ENCODE data around the gene BPIFB2. TPM values are rescaled to one million over a fixed set of nuclear protein-coding genes. Genes with fewer than 3 reads are reported as not detected.
"Not testable (repeated sequence)": the region's sequence is repeated elsewhere in the genome, so short reads cannot be mapped to it uniquely, and the experiment has no call there.

Gene BPIFB2
- total RNA-seq, 1 donor from 2014 or later: not detected

DNA sequence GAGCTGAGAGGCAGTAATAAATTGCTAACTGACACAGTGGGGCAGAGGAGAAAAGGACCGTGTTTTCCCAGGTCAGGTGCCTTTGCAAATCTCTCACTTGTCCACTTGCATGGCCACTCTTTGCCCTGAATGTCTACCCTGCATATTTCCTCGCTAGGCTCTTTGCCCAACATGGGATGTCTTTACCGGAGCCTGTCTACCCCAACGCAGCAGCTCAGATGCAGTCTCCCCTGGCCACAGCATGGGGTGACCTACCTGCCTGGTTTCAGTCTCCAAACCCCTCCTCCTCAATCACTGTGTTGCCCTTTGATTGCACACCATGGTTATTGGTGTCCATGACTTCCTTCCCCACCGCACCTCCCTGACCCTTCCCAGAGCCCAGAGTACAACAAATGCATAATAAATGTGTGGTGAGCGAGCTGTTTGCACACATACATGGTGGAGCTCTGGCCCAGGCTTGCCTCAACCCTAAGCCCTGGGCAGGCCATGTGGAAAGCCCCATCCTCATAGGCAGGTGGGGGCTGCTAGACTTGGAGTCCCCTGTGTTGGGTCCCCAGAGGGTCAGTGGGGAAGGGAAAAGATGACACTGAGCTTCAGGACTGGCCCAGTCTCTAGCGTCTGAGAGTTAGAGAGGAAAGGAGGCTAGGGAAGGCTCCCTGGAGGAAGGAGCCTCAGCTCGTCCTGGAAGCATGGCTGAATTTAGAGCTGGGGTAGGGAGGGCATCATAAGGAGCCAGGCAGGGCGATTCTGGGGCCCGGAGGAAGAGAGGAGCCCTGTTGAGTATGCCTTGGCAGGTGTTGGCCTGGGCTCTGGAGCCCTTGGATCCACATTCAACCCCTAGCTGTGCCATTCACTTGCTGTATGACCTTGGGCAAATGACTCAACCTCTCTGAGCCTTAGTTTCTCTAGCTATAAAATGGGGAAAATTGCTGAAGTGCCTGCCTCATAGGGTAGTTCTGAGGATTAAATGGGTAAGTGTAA lies 19.6 kb downstream of the BPIFB2 start:
- intact Hi-C loops (cut with DNase I): no loop called here

DNA sequence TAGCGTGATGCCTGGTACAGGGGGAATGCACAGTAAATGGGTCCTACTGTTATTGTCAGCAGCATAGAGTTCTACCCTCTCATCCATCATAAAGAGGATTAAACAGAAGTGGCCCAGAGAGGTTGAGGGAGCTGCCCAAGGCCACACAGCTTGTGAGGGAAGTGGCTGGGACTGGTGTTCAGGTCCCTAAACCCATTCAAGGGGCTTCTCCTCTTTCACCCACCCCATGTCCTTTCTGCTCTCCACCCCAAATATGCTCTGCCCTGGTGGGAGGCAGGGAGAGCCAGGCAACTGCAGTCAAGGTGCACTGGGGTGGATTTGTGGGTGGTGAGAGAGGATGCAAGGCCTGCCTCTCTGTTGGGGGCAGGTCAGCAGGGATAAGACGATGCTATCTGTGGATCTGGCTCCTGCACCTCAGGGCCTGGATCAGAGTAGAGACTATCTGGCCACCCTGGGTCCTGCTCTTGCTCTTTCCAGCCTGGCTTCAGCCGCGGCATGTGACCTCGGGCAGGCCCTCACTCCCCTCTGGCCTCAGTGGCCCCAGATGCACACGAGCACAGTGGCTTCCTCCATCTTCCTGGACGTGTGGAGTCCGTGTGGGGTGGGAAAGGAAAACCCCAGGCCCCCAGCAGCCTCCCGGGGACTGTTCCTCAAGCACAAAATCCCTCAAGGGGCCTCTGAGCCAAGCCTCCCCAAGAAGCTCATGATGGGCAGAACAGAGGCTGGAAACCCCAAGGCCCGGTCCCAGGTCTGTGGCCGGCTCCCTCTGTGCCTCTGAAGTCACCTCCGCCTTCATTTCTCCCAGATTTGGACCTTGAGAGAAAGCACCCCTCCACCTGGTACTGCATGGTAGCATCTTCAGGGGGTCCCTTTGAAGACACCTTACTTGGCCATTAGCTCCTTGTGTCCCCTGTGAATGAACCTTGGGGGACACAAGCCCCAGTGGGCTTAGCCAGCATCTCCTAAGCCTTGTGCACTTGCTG lies 20.6 kb downstream of the BPIFB2 start:
- intact Hi-C loops (cut with DNase I): no loop called here
- no peak for DNase-seq (ENCODE audit: low spot score)
- no peak for ATAC-seq

More for the DNA sequence above, 19.6 kb downstream of the BPIFB2 start:
- no peak for DNase-seq (ENCODE audit: low spot score)
- no peak for ATAC-seq

DNA sequence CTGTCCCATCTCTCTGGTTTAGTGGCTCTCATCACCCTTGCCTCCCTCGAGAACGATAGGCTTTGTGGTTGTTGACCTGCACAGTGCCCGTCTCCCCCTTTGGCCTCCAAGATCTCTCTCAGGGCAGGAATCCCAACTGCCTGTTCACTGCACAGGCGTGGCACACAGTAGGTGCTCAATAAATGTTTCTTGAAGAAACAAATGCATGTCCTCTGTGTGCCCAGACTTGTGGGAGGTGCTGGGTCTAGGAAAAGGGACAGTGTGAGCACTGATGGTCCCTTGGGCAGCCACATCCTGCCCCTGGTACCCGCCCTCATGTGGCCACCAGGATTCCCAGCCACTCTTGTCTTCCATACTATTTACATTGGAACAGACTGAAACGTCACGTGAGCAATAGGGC lies 21.4 kb downstream of the BPIFB2 start:
- DNase-seq (ENCODE audit: low spot score): no peak
- ATAC-seq: no peak
- intact Hi-C loops (cut with DNase I): no loop called here

DNA sequence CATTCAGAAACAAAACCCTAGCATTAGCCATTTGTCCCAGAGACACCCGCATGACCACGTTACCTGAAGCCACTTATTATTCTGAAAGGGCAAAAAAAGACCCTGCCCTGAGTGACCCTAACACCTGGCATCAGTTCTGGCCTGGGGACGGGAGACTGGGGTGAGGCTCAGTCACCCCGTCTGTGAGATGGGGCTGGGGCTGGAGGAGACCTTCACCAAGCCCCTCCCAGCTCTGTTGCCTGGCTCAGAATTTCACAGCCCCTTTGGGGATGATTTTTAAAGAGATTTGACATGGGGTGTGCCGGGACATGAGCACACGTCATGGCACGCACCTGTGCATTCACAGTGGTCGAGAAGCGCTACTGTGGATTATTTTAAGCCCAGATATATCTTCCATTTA lies 22.6 kb downstream of the BPIFB2 start:
- DNase-seq (ENCODE audit: low spot score) (no peak), ATAC-seq (no peak)
- intact Hi-C loops (cut with DNase I): no loop called here

DNA sequence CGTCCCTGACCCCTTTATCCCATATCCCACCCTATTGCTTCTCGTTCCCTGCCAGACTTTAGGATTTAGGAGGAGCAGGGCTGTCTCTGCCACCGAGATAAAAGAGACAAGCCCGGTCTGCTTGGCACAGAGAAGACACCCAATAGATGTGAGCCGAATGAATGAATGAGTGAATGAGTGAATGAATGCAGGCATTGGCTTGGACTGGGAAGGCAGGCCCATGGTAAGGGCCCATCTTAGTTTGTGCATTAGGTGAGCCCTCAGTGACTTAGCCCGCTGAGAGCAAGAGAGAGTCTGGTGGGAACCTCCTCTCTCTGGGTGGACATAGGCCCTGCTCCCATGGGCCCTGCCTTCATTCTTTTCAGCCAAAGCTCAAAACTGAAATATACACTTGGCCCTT lies 23.1 kb downstream of the BPIFB2 start:
- no peak for ATAC-seq
- no peak for DNase-seq (ENCODE audit: low spot score)
- intact Hi-C loops (cut with DNase I): no loop called here

DNA sequence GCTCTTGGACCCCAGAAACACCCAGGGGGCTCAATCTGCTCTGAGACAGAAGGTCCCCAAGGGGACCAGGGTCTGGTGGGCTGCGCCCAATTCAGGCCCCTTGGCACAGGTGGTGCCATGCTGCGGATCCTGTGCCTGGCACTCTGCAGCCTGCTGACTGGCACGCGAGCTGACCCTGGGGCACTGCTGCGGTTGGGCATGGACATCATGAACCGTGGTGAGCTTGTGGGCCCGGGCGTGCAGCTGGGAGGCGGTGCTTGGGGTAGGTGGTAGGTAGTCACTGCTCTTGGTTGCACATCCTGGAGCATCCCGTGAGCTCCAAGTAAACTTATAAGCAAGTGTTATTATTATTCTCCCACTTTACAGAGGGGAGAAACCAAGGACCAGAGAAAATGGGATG lies 24.0 kb downstream of the BPIFB2 start, which contains the start of gene BPIFB6:
Gene BPIFB6, plus strand, starts transcription at position 118 of the 400 bp plus-strand sequence. Its CDS starts 0 bp downstream, at position 118.
- intact Hi-C loops (cut with DNase I): no loop called here
- DNase-seq (ENCODE audit: low spot score) (no peak), ATAC-seq (no peak)

DNA sequence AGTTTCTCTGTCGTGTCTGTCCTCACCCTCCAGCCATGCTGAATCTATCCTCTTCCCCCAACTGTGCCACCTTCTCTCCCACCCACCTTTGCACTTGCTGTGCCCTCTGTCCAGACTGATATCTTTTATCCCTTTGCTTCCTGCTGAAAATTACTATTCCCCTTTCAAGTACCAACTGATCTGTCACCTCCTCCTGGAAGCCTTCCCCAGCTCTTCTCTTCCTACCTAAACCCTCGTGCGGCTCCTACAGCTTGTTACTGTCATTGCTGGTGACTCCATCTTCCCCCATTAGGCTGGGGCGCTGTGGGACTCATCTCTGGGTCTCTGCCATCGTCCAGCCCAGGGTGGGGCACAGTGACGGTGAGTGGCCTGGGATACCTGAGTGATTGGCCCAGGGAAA lies 25.1 kb downstream of the BPIFB2 start:
- DNase-seq (ENCODE audit: low spot score) (no peak), ATAC-seq (no peak)
- intact Hi-C loops (cut with DNase I): no loop called here

DNA sequence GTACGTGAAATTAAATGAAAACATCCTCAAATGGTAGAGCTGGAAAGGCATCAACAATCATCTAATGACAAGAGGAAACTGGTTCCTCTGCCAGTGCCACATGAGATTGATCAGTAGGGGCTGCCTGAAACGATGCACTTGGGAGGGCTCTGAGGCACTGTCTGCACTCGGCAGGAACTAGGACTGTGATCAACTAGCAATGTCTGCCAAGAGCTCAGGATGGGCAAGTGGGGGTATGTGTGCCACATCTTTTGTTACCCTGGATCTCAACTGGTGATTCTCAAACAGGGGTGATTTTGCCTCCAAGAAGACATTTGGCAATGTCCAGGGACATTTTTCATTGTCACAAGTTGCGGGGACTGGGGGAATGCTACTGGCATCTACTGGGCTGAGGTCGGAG lies 25.9 kb downstream of the BPIFB2 start:
- ATAC-seq: no peak
- DNase-seq (ENCODE audit: low spot score): no peak
- intact Hi-C loops (cut with DNase I): no loop called here

DNA sequence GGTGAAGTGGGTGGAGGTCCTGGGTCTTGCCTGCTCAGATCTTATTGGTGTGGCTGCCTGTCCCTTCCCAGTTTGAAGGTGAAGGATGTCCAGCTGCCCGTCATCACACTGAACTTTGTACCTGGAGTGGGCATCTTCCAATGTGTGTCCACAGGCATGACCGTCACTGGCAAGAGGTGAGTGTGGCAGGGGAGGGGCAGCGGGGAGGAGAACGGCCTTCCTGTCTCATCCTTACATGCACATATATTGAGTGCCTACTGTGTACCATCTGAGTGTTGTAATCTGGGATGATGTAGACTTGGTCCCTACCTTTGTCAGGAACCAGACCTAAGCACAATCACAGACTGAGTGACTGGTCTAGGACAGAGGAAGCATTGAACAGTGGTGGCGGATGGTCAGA lies 26.6 kb downstream of the BPIFB2 start:
- intact Hi-C loops (cut with DNase I): no loop called here
- DNase-seq (ENCODE audit: low spot score) (no peak), ATAC-seq (no peak)

DNA sequence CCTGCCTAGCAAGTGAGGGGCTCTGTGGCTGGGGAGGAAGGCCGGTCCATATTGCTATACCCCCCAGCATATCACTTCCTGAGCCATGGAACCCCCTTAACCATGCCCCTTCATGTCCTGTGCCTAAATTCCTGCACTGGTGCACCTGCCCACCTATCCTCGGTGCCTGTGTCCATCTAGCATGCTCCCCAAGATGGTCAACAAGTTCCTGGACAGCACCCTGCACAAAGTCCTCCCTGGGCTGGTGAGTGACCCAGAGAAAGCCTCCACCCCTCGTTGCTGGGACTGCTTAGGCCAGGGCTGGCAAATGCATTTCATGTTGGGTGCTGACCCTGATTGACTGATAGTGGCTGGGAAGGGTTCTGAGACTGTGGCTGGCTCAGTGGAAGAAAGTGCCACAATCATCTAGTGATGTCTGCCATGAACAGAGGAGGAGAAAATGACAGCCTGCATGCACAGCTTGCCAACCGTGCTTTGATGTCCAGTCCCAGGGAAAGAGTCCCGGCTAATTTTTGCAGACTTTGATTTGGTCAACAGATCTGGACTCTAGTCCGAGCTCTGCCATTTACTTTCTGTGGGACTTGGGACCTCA lies 27.5 kb downstream of the BPIFB2 start:
- DNase-seq (ENCODE audit: low spot score) (no peak), ATAC-seq (no peak)
- intact Hi-C loops (cut with DNase I): no loop called here

DNA sequence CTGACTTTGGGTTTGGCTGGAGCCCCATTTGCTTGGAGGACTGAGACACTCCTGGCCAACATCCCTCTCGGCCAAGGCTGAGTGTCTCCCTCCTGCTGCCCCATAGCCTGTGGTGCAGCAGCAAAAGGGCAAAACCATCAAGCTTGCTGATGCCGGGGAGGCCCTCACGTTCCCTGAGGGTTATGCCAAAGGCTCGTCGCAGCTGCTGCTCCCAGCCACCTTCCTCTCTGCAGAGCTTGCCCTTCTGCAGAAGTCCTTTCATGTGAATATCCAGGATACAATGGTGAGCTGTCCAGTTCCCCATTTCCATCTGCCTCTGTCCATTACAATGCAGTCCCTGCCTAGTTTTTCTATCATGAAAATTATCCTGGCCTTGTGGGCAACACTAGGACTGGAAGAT lies 30.0 kb downstream of the BPIFB2 start:
- intact Hi-C loops (cut with DNase I): no loop called here

DNA sequence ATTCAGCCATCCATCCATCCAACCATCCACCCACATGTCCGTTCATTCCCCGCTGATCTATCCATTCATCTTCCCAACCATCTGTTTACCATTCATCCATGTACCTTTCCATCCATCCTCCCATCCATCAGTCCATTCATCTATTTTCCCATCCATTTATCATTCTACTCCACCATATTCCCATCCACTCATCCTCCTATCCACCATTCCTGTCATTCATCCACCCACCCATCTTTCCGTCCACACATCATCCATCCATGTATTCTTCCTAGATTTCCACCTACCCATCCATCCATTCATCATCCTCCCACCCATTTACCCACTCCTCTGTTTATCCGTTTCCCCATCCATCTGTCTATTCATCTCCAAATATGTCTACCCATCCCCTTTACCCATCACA lies 30.7 kb downstream of the BPIFB2 start:
- ATAC-seq (no peak), DNase-seq (ENCODE audit: low spot score) (no peak)
- intact Hi-C loops (cut with DNase I): no loop called here

More for the DNA sequence above, 30.0 kb downstream of the BPIFB2 start:
- ATAC-seq: no peak
- DNase-seq (ENCODE audit: low spot score): no peak

DNA sequence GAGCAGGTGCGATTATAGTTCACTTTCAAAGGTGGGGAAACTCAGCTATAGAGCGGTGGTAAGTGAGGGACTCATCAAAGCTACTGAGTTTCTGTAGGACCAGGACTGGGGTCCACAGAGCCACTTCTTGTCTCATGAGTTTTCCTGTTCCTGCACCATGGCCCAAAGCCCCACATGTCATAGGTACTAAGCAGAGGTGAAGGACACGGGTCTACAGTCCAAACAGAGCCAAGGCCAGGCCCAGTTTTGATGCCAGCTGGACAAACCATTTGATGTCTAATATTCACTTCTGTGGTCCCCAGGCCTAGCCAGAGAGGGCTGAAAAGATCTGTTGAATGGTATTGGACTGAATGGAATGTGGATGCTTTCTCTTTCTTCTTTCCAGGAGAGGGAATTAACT lies 34.9 kb downstream of the BPIFB2 start:
- DNase-seq (ENCODE audit: low spot score) (no peak), ATAC-seq (no peak)
- intact Hi-C loops (cut with DNase I): no loop called here

DNA sequence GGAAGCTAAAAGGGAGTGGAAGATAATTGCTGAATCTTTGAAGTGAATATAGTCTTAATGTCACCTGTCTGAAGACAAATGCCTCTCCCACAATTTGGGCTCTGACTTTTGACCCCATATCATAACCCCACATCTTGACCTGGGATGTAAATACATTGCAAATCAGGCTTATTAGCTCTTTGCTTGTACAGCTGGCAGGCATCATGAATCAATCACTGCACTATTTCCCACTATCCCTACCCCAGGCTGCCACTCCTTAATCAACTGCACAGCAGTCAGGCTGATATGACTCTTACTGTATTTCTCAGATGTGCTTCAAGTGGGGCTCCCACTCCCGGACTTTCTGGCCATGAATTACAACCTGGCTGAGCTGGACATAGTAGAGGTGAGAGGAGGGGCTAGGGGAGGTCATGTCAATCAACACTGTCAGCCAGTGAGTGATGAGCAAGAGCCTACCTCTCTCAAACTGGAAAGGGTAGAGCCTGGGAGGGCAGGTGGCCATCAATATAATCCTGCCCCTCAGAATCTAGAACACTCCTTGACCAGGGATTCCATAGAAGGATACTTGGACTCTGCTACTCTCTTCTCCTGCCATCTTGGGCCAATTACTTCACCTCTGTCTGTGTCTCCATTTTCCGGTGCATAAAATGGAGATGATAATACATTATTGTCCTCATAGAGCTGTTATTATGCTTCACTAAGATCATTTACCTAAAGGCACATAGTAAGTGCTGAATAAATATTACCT lies 35.7 kb downstream of the BPIFB2 start:
- no peak for ATAC-seq
- intact Hi-C loops (cut with DNase I): no loop called here
- no peak for DNase-seq (ENCODE audit: low spot score)

DNA sequence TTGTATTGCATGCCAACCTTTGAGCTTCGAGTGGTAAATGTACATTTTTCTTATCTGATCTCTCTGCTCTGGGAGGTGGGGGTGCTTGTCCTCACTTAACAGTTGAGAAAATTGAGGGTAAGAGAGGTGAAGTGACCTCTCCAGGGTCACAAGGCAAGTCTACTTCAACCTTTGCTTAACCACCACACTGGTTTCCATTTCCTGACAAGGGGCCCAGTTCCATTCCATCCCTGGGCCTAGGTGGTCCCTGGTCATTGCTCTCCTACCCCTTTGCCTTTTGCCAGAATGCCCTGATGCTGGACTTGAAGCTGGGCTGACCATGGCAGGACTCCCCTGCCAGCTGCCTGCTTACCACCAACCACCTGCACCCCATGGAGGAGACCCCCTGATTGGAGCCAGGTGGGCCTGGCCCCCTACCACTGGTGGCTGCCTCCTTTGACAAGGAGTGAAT lies 36.3 kb downstream of the BPIFB2 start:
- intact Hi-C loops (cut with DNase I): no loop called here
- ATAC-seq: no peak
- no peak for DNase-seq (ENCODE audit: low spot score)

DNA sequence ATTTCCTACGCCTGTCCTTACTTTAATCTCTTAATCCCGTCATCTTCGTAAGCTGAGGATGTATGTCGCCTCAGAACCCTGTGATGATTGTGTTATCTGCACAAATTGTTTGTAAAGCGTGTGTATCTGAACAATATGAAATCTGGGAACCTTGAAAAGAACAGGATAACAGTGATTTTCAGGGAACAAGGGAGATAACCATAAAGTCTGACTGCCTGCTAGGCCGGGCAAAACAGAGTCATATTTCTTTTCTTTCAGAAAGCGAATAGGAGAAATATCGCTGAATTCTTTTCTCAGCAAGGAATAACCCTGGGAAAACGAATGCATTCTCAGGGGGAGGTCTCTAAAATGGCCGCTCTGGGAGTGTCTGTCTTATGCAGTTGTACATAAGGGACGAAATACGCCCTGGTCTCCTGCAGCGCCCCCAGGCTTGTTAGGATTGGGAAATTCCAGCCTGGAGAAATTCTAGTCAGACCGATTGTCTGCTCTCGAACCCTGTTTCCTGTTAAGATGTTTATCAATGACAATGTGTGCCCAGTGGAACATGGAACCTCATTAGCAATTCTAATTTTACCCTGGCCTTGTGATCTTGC lies 37.7 kb downstream of the BPIFB2 start:
- DNase-seq (ENCODE audit: low spot score); intact Hi-C loops (cut with DNase I); ATAC-seq: not testable (repeated sequence)

DNA sequence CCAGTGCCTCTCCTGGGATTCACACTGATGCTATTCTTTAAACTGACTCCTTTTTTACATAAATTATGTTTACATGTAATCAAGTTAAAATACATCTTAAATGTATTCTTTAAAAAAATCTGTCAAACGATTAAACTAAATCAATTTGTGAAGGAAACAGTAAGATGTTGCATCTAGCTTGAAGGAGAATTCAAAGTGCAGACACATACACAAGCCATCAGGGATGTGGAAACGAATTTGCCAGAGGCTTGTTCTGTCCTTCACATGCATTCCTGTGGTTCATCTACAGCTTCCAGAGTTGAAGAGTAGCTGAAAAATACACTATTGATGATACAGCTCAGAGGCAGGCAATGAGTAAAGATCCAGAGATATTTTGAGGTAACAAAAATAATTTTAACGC lies 38.9 kb downstream of the BPIFB2 start:
- intact Hi-C loops (cut with DNase I): no loop called here
- DNase-seq (ENCODE audit: low spot score) (no peak), ATAC-seq (no peak)

DNA sequence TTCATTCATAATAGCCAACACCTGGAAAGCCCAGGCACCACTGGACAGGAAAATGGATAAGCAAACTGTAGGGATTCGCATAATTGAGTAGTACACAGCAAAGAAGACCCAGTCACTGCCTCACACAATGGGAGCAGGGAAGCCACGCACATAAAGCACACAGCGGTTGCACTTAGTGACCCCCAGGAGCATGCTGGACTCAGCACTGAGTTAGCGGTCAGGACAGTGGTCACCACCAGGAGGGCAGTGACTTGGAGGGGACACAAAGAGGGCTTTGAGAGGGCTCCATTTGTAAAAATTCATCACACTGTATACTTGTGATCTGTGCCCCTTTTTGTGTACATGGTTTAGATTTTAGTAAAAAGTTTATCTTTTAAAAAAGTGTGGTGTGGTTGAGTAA lies 43.8 kb downstream of the BPIFB2 start:
- intact Hi-C loops (cut with DNase I): no loop called here
- ATAC-seq: no peak
- DNase-seq (ENCODE audit: low spot score): no peak

Data from sciatic nerve (tissue), 2 donors.